Right hindlimb (tissue), 1 donor: ENCODE data around the gene NOSIP.
"Not testable (repeated sequence)": the region's sequence is repeated elsewhere in the genome, so short reads cannot be mapped to it uniquely, and the experiment has no call there.

Source experiments
- DNase-seq: peaks from one replicate; pipeline ENCODE4 v3.0.0-alpha.2; 2018

NOSIP gene, protein sequence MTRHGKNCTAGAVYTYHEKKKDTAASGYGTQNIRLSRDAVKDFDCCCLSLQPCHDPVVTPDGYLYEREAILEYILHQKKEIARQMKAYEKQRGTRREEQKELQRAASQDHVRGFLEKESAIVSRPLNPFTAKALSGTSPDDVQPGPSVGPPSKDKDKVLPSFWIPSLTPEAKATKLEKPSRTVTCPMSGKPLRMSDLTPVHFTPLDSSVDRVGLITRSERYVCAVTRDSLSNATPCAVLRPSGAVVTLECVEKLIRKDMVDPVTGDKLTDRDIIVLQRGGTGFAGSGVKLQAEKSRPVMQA

DNA sequence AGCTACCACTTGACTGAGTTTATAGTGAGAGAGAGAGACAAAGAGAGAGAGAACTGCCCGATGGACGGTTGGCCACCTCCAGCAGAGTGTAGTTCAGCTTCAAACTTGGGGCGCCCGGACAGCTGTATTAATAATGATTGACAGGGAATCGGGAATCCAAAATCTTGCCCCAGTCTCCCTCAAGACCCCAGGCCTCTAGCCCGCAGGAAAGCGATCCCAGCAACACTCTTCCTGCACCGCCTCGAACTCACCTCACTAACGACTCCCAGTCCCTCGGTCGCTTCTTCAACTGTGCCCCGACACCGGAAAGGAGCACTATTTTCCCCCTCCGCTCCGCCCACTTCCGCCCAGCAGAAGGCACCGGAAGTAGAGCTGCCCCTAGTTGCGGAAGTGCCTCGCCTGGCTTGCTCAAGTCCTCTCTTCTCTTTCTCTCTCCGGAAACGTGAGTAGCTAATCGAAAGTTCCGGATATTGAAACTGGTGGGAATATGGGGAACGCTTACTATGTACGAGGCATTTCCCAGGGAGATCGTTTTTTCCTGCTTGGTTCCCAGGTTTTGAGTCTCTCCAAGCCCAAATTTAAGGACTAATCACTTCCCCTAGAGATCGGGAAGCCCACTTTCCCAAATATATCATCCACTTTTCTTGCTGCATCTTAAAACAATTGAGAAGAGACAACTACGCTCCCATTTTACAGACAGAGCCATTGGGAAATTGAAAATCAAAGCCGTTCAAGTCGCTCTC lies at the start of gene NOSIP:
Gene NOSIP, minus strand, starts transcription at position 293 of the 743 bp plus-strand sequence. CDS start 19,865 bp downstream, outside the sequence.
- DNase-seq = peak; percentile 96

GRCh38 chr19:49629659-49630058 lies 49.3 kb upstream of the NOSIP start:
- DNase-seq = no peak

DNA sequence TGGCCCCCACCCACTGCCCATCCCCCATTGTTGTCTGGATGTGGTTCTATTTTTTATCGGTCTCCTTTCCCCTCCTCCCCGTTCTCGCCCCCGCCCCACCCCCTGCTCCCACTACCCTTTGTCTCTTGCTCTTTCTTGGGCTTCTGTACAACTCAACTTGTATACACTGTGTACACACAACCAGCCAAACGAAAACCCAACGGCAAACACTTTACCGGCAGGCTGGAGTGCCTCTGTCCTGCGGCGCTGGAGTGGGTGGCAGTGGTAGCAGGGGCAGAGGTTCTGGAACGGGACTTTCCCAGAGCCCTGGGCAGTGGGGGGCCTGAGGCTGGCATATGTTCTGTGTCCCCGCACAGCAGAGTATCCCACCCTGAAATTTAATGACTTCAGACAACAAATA lies 45.9 kb upstream of the NOSIP start:
- peak; percentile 22 for DNase-seq

DNA sequence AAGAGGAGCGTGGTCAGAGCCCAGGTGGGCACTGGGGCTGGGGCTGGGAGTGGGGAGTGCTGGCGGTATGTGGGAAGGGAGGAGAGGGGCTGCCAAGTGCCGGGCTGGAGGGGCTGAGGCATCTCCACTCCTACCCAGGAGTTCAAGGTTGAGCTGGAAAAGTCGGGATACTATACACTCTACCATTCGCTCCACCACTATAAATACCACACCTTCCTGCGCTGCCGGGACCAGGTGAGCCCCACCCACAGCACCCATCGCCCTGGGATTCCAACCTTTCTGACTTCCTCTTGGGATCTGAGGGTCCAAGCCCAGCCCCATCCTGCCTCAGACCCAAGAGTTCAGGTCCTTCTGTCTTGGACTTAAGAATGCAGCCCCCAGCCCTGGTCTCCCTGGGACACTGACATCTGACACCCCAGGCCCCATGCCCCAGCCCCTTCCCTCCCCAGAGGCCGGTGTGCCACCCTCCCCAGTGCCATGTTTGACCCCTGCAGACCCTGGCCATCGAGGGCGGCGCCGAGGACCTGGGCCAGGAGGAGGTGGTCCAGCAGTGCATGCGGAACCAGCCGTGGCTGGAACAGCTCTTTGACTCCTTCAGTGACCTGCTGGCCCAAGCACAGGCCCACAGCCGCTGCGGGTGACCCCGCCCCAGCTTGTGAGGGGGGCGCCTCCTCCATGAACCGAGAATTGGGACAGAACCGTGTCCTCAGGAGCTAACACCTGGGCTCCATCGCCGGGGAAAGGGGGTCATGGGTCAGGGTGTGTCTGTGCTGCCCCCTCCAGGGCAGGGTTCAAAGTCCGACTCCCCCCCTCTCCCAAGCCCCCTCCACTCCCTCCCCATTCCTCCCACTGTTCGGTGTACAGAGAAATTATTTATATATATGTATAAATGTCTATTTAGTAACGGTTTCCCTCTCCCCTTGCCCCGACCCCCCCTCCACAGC lies 44.9 kb upstream of the NOSIP start:
- DNase-seq = no peak

DNA sequence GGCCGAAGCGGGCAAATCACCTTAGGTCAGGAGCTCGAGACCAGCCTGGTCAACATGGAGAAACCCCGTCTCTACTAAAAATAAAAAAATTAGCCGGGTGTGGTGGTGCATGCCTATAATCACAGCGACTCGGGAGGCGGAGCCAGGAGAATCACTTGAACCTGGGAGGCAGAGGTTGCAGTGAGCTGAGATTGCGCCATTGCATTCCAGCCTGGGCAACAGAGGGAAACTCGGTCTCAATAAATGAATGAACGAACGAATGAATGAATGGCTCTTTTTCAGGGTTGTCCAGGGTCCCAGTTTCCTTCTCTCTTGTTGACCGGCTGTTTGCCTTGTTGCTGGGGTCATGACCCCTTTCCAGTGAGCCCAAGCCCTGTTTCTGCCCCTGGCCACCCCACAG lies 37.5 kb upstream of the NOSIP start:
- DNase-seq = not testable (repeated sequence)

DNA sequence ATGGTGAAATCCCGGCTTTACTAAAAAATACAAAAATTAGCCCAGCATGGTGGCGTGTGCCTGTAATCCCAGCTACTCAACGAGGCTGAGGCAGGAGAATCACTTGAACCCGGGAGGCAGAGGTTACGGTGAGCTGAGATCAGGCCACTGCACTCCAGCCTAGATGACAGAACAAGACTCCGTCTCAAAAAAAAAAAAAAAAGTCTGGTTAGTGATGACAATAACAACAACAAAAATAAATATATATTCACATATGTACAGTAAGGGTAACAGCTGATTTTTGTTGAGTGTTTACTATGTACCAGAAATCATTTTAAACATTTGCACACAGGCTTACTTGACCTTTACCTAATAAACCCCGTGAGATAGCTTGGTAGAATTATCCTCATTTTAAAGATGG lies 36.6 kb upstream of the NOSIP start:
- DNase-seq = no peak

DNA sequence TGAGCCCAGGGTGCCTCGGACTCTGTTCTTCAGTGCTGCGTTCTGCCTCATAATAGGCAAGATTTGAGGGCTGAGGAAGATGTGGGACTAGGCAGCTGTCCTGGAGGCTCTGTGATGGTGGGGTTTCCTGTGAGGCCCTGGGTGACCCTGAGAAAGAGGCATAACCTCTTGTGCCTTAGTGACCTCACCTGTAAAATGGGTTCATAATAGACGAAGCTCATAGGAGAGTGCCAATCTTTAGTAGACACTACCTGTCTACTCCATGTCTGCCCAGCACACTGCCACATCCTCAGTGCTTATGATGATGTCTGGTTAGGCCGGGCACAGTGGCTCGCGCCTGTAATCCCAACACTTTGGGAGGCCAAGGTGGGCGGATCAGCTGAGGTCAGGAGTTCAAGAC lies 36.2 kb upstream of the NOSIP start:
- no peak for DNase-seq

DNA sequence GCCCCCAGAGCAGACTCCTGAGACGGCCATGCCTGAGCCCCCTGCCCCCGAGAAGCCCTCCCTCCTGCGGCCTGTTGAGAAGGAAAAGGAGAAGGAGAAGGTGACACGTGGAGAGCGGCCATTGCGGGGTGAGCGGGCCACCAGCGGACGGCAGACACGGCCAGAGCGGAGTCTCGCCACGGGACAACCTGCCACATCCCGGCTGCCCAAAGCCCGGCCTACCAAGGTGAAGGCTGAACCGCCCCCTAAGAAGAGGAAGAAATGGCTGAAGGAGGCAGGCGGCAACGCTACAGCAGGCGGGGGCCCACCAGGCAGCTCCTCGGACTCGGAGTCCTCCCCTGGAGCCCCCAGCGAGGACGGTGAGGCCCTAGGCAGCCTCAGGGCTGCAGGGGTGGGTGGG lies 35.5 kb upstream of the NOSIP start:
- no peak for DNase-seq

DNA sequence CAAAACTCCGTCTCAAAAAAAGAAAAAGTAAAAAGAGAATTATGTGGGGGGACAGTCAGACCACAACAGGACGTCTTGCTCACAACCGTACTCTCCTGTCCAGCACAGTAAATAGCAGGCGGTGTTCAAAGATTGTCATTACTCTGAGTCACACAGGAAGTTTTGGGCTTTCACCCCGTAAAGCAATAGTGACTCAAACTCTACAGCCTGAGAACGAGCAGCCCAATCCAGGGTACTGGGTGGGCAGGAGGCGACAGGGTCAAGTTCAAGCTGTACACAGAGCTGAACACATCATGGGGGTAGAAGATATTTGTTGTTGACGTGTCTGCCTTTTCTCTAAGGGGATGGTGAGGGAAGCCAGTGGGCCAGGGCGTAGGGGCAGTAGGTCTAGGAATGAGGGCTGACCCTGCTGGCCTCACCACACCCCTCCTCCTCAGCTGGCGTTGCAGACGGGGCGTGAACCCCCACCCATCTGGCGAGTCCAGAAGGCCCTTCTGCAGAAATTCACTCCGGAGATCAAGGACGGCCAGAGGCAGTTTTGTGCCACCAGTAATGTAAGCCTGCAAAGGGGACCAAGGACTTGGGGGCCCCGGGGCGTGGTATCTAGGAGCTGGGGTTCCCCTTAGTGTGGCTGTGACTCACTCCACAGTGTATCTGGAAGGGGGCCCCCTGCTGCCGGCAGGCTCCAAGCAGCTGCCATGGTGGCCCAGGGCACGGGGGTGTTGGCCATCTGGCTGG lies 33.9 kb upstream of the NOSIP start:
- DNase-seq = no peak

- no peak for DNase-seq
Observed at GRCh38 chr19:49613374-49613773, 33.0 kb upstream of the NOSIP start.

DNA sequence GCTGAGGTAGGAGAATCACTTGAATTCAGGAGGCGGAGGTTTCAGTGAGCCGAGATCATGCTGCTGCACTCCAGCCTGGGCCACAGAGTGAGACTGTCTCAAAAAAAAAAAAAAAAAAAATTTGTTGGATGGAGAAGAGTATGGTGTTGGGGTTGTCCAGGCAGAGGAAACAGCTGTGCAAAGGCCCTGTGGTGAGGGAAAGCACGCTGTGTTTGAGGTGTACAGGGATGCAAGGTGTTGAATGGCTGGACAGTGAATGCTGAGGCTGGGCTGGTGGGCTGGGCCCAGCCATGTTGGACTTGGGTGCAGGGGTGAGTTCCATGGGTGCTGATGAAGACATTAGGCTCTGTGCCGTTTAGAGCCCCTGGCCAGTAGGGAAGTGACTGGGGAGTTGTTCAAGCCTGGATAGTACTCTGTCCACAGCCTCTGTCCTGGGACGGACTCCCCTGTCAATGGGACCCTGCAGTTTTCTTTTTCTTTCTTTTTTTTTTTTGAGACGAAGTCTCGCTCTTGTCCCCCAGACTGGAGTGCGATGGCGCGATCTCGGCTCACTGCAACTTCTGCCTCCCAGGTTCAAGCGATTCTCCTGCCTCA lies 29.2 kb upstream of the NOSIP start:
- no peak for DNase-seq

DNA sequence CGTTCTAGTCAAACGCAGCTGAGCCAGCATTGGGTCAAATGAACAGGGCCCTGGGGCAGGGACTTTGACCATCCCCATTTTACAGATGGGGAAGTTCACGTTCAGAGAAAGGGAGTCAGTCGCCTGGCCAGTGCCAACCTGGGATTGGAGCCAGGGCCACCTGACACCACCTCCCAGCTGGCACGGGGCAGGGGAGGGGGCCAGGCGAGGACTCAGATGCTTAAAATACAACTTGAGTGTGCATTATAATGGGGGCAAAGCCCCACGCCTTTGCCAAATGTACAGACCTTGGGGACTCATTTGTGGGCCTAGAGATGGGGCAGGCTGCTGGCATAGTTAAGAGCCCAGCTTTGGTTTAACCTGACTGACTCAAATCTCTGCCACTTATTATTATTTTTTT lies 25.2 kb upstream of the NOSIP start:
- no peak for DNase-seq

GRCh38 chr19:49602806-49603205 lies 22.4 kb upstream of the NOSIP start:
- no peak for DNase-seq

DNA sequence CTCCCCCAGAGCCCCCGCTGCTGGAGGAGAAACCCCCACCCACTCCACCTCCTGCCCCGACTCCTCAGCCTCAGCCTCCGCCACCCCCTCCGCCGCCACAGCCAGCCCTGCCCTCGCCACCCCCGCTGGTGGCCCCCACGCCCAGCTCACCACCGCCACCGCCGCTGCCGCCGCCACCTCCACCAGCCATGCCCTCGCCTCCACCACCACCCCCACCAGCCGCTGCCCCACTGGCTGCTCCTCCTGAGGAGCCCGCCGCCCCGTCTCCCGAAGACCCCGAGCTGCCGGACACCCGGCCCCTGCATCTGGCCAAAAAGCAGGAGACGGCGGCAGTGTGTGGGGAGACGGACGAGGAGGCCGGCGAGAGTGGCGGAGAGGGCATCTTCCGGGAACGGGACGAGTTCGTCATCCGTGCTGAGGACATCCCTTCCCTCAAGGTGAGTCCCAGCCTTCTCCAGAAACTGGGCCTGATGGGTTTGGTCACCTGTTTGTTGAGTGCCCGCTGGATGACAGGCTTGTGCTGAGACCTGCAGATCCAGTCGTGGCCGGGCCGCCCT lies 21.2 kb upstream of the NOSIP start:
- no peak for DNase-seq

- DNase-seq = no peak
Observed at GRCh38 chr19:49599378-49600295, 19.3 kb upstream of the NOSIP start.

DNA sequence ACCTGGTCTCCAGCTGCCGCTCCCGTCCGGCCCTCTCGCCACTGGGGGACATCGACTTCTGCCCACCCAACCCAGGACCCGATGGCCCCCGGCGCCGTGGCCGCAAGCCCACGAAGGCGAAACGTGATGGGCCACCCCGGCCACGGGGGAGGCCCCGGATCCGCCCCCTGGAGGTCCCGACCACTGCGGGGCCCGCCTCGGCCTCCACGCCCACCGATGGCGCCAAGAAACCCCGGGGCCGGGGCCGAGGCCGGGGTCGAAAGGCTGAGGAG lies 17.3 kb upstream of the NOSIP start:
- no peak for DNase-seq

DNA sequence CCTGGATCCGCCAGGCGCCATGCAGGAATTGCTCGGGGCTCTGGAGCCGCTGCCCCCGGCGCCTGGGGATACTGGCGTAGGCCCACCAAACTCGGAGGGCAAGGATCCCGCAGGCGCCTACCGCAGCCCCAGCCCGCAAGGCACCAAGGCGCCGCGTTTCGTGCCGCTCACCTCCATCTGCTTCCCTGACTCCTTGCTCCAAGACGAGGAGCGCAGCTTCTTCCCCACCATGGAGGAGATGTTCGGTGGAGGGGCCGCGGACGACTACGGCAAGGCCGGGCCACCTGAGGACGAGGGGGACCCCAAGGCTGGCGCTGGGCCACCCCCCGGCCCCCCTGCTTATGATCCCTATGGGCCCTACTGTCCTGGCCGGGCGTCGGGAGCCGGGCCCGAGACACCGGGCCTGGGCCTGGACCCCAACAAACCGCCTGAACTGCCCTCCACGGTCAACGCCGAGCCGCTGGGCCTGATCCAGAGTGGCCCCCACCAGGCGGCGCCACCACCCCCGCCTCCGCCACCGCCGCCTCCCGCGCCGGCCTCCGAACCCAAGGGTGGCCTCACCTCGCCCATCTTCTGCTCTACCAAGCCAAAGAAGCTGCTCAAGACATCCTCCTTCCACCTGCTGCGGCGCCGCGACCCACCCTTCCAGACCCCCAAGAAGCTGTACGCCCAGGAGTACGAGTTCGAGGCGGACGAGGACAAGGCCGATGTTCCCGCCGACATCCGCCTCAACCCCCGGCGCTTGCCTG lies 16.8 kb upstream of the NOSIP start:
- no peak for DNase-seq

GRCh38 chr19:49596407-49596806 lies 16.1 kb upstream of the NOSIP start:
- no peak for DNase-seq

DNA sequence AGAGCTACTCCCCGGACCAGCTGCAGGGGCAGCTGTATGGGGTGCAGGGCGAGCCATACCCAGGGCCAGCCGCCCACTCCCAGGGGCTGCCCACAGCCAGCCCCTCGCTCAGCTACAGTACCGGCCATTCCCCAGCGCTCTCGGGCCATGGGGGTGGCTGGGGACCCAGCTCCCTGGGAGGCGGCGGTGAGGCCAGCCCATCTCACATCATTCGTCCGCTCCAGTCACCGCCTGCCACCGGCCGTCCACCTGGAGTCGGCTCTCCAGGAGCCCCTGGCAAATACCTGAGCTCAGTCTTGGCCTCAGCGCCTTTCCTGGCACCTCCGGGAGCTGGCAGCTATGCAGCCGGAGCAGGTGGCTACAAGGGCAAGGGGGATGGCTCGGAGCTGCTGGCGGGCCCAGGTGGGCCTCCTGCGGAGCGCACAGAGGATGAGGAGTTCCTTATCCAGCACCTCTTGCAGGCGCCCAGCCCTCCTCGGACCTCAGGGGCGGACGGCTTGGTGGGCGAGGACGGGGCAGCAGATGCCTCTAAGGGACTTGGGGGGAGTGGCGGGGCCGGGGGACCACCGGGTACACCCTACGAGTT lies 15.6 kb upstream of the NOSIP start:
- no peak for DNase-seq
